Measurements from ENCODE around the gene ZNF169.
"Not testable (repeated sequence)": the region's sequence is repeated elsewhere in the genome, so short reads cannot be mapped to it uniquely, and the experiment has no call there.

The ZNF169 gene

GRCh38 chr9:94347451-94347850 lies 88.4 kb downstream of the ZNF169 start:
- DNase-seq (ENCODE audit: low read depth in 2 of 2), result not testable (repeated sequence)

GRCh38 chr9:94348754-94349153 lies 89.7 kb downstream of the ZNF169 start:
- DNase-seq (ENCODE audit: low read depth in 2 of 2), result not testable (repeated sequence)
